Activated CD8-positive, alpha-beta T cell treated with anti-CD3 and anti-CD28 coated beads, Interleukin-2, amount 10 ng/mL, durations not matched to agents 7 days and 5 days (primary cell): Measurements from ENCODE around the gene COL24A1. TPM values are rescaled to one million over a fixed set of nuclear protein-coding genes. Genes with fewer than 3 reads are reported as not detected.
"Not testable (repeated sequence)": the region's sequence is repeated elsewhere in the genome, so short reads cannot be mapped to it uniquely, and the experiment has no call there.

ENCODE experiments used
- ATAC-seq: fragments of 150-1000 bp; cut with Tn5 transposase; one replicate; pipeline ENCODE4 v1.10.0; 2021; ENCODE audit warnings: moderate library complexity
- CTCF ChIA-PET: fragments of 350-600 bp; sonication (Branson Sonifier 250); formaldehyde crosslinking; loops from one replicate; lab custom pipeline; 2021; ENCODE audit warnings: antibody characterized with exemption; lab: Charles Lee
- POLR2A ChIA-PET: fragments of 350-600 bp; sonication (Branson Sonifier 250); formaldehyde crosslinking; loops from one replicate; lab custom pipeline; 2021; ENCODE audit warnings: antibody characterized with exemption; lab: Charles Lee
- DNase-seq: peaks from one replicate; pipeline ENCODE4 v3.0.0-alpha.2; 2020
- H3K27ac Mint-ChIP-seq: one replicate; pipeline ENCODE4 v1.8.0; 2021; ENCODE audit warnings: mild to moderate bottlenecking, mixed read lengths
- H3K27me3 Mint-ChIP-seq: one replicate; pipeline ENCODE4 v1.8.0; 2021; ENCODE audit warnings: low read depth, mixed read lengths
- H3K36me3 Mint-ChIP-seq: one replicate; pipeline ENCODE4 v1.8.0; 2021; ENCODE audit warnings: low read depth, mixed read lengths
- H3K4me1 Mint-ChIP-seq: one replicate; pipeline ENCODE4 v1.8.0; 2021; ENCODE audit warnings: low read depth, mixed read lengths
- H3K4me3 Mint-ChIP-seq: one replicate; pipeline ENCODE4 v1.8.0; 2021; ENCODE audit warnings: mild to moderate bottlenecking, mixed read lengths
- H3K9me3 Mint-ChIP-seq: one replicate; pipeline ENCODE4 v1.8.0; 2022; ENCODE audit warnings: mixed read lengths; ENCODE audit not compliant: insufficient read depth
- total RNA-seq, 2 experiments: library from RNA; stranded (reverse); gene quantifications; one replicate each; pipeline ENCODE4 v1.2.3, GENCODE V29; 2021

COL24A1 gene
- total RNA-seq, 2 experiments from 2014 or later = not detected

DNA sequence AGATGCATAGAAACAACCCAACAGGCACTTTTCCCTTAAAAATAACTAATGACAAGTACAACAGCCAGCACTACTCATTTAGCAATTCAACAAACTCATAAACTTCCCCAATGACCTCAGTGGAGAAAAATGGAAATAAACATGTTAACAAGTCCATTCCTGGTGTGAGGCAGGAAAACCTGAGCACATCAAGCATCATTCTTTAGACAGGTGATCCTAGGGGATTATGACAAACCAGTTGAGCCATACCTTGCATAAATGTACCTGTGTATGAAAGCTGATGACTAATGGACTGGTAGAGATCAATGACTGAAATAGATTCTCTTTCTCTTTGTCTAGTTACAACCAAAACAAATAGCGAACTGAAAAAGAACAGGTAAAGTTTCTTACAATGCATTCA lies 7.0 kb downstream of the COL24A1 start:
- ChIA-PET POLR2A (no interaction called here), CTCF (no interaction called here)
- H3K9me3 Mint-ChIP-seq = no peaks in the 10 kb centered on the region
- peaks cover 11% of the 10 kb centered on the region for H3K27me3 Mint-ChIP-seq
- H3K27ac Mint-ChIP-seq = no peak overlapping the region
- no peaks in the 10 kb centered on the region for H3K36me3 Mint-ChIP-seq
- no peaks in the 10 kb centered on the region for H3K4me1 Mint-ChIP-seq
- ATAC-seq (no peak), DNase-seq (no peak)
- H3K4me3 Mint-ChIP-seq = no peak overlapping the region

GRCh38 chr1:86147755-86148154 lies 8.8 kb downstream of the COL24A1 start:
- ATAC-seq = no peak
- CTCF ChIA-PET = no interaction called here
- POLR2A ChIA-PET = no interaction called here
- no peak for DNase-seq
- no peaks in the 10 kb centered on the region for H3K9me3 Mint-ChIP-seq
- H3K4me1 Mint-ChIP-seq = no peaks in the 10 kb centered on the region
- H3K4me3 Mint-ChIP-seq = no peak overlapping the region
- no peaks in the 10 kb centered on the region for H3K36me3 Mint-ChIP-seq
- peaks cover 1% of the 10 kb centered on the region for H3K27me3 Mint-ChIP-seq
- no peak overlapping the region for H3K27ac Mint-ChIP-seq

GRCh38 chr1:86146566-86146965 lies 10.0 kb downstream of the COL24A1 start:
- ATAC-seq = no peak
- no peak overlapping the region for H3K27ac Mint-ChIP-seq
- POLR2A ChIA-PET = no interaction called here
- no peaks in the 10 kb centered on the region for H3K27me3 Mint-ChIP-seq
- H3K4me1 Mint-ChIP-seq = no peaks in the 10 kb centered on the region
- CTCF ChIA-PET = no interaction called here
- DNase-seq = no peak
- no peaks in the 10 kb centered on the region for H3K36me3 Mint-ChIP-seq
- H3K4me3 Mint-ChIP-seq = no peak overlapping the region
- H3K9me3 Mint-ChIP-seq = no peaks in the 10 kb centered on the region

- CTCF ChIA-PET = no interaction called here
- H3K27me3 Mint-ChIP-seq = peaks cover 2% of the 10 kb centered on the region
- H3K27ac Mint-ChIP-seq = no peak overlapping the region
- DNase-seq = no peak
- H3K4me3 Mint-ChIP-seq = no peak overlapping the region
- no peaks in the 10 kb centered on the region for H3K9me3 Mint-ChIP-seq
- H3K4me1 Mint-ChIP-seq = no peaks in the 10 kb centered on the region
- H3K36me3 Mint-ChIP-seq = no peaks in the 10 kb centered on the region
- POLR2A ChIA-PET = no interaction called here
- ATAC-seq = no peak
Measured at GRCh38 chr1:86140281-86140880, 16.2 kb downstream of the COL24A1 start.

- Mint-ChIP-seq H3K27me3 (peaks cover 2% of the 10 kb centered on the region), H3K4me3 (no peak overlapping the region), H3K36me3 (no peaks in the 10 kb centered on the region), H3K4me1 (no peaks in the 10 kb centered on the region), H3K9me3 (no peaks in the 10 kb centered on the region), H3K27ac (no peak overlapping the region)
- ChIA-PET POLR2A (no interaction called here), CTCF (no interaction called here)
- no peak for DNase-seq
- ATAC-seq = no peak
Measured at GRCh38 chr1:86138746-86139145, 17.8 kb downstream of the COL24A1 start.

GRCh38 chr1:86137436-86137835 lies 19.1 kb downstream of the COL24A1 start:
- POLR2A ChIA-PET = no interaction called here
- DNase-seq = no peak
- no peak for ATAC-seq
- no peaks in the 10 kb centered on the region for H3K9me3 Mint-ChIP-seq
- H3K4me3 Mint-ChIP-seq = no peak overlapping the region
- H3K27ac Mint-ChIP-seq = no peak overlapping the region
- no peaks in the 10 kb centered on the region for H3K4me1 Mint-ChIP-seq
- CTCF ChIA-PET = no interaction called here
- no peaks in the 10 kb centered on the region for H3K36me3 Mint-ChIP-seq
- peaks cover 2% of the 10 kb centered on the region for H3K27me3 Mint-ChIP-seq

DNA sequence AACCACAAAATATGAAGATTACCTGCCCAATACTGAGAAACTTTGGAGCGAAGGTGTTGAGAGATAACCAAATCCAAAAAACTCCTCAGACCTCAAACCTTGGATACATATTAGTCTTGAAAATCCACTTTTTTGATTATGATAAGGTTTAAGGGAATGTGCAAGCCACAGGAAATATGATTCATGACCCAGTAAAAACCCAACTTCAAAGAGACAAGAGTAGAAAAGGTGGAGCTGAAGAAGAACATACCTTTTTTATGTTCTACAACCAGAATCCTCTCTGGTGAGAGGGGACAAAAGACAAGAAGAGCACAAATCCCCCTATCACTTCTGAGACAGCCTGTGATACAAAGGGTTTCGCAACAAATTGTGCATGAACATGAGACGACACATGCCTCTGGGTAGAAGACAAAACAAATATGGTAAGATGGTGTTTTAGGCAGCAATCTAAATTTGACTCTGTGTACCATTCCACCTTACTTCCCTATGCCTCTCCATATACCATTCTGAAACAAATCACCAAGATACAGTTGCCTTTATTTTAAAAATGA lies 37.3 kb downstream of the COL24A1 start:
- Mint-ChIP-seq H3K27ac (no peak overlapping the region), H3K36me3 (no peaks in the 10 kb centered on the region), H3K9me3 (no peaks in the 10 kb centered on the region), H3K4me3 (no peak overlapping the region), H3K27me3 (no peaks in the 10 kb centered on the region), H3K4me1 (peaks cover 7% of the 10 kb centered on the region)
- ChIA-PET POLR2A (interaction anchor here (0.6 kb wide), 1 partner anchor 80 kb away, joined by 3 read pairs; no protein-coding TSS in a partner anchor), CTCF (no interaction called here)
- DNase-seq = no peak
- ATAC-seq = no peak

GRCh38 chr1:86114816-86115400 lies 41.7 kb downstream of the COL24A1 start:
- no peaks in the 10 kb centered on the region for H3K36me3 Mint-ChIP-seq
- no peaks in the 10 kb centered on the region for H3K27me3 Mint-ChIP-seq
- no peak for ATAC-seq
- H3K4me3 Mint-ChIP-seq = no peak overlapping the region
- no peak overlapping the region for H3K27ac Mint-ChIP-seq
- peaks cover 7% of the 10 kb centered on the region for H3K4me1 Mint-ChIP-seq
- POLR2A ChIA-PET = no interaction called here
- H3K9me3 Mint-ChIP-seq = no peaks in the 10 kb centered on the region
- CTCF ChIA-PET = no interaction called here
- DNase-seq = no peak

DNA sequence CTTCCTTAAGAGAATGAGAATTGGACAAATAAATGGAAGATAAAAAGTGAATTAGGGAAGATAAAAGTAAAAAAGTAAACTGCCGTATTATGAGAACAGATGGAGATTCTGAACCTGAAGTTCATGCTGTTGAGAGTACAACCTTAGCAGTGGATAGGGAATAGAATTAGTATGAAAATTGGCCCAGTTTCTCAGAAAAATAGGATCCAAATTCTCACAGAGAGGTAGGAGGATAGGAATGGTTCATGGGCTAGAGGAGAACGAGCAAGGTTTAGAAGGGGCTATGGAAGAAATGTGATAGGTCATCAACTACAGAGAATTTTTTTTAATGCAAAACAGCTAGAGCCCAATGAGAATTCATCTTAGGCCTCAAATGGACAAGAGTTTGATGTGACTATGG lies 42.3 kb downstream of the COL24A1 start:
- no peak for DNase-seq
- H3K36me3 Mint-ChIP-seq = no peaks in the 10 kb centered on the region
- ChIA-PET CTCF (no interaction called here), POLR2A (no interaction called here)
- peaks cover 4% of the 10 kb centered on the region for H3K4me1 Mint-ChIP-seq
- no peak overlapping the region for H3K27ac Mint-ChIP-seq
- H3K9me3 Mint-ChIP-seq = no peaks in the 10 kb centered on the region
- no peaks in the 10 kb centered on the region for H3K27me3 Mint-ChIP-seq
- no peak for ATAC-seq
- H3K4me3 Mint-ChIP-seq = no peak overlapping the region

GRCh38 chr1:86111590-86111989 lies 45.0 kb downstream of the COL24A1 start:
- H3K9me3 Mint-ChIP-seq, H3K36me3 Mint-ChIP-seq, H3K4me3 Mint-ChIP-seq, DNase-seq, H3K27ac Mint-ChIP-seq, ATAC-seq, H3K27me3 Mint-ChIP-seq, CTCF ChIA-PET, H3K4me1 Mint-ChIP-seq: not testable (repeated sequence)
- POLR2A ChIA-PET = interaction anchor here (0.6 kb wide), 1 partner anchor 489 kb away, joined by 3 read pairs; no protein-coding TSS in a partner anchor

- ATAC-seq (no peak), DNase-seq (no peak)
- no peak overlapping the region for H3K27ac Mint-ChIP-seq
- no peaks in the 10 kb centered on the region for H3K36me3 Mint-ChIP-seq
- no peak overlapping the region for H3K4me3 Mint-ChIP-seq
- H3K27me3 Mint-ChIP-seq = no peaks in the 10 kb centered on the region
- ChIA-PET POLR2A (no interaction called here), CTCF (no interaction called here)
- H3K9me3 Mint-ChIP-seq = no peaks in the 10 kb centered on the region
- H3K4me1 Mint-ChIP-seq = no peaks in the 10 kb centered on the region
Measured at GRCh38 chr1:86110451-86111129, 46.0 kb downstream of the COL24A1 start.

GRCh38 chr1:86105533-86105866 lies 51.1 kb downstream of the COL24A1 start:
- Mint-ChIP-seq H3K27ac (no peak overlapping the region), H3K36me3 (no peaks in the 10 kb centered on the region), H3K4me1 (no peaks in the 10 kb centered on the region), H3K27me3 (no peaks in the 10 kb centered on the region), H3K4me3 (no peak overlapping the region), H3K9me3 (no peaks in the 10 kb centered on the region)
- no peak for ATAC-seq
- POLR2A ChIA-PET = no interaction called here
- no peak for DNase-seq
- CTCF ChIA-PET = no interaction called here
